Nucleus accumbens (tissue), 56 donors: ENCODE data around the gene PDZD7.
A peak's percentile ranks its signal among the peaks of the same experiment; 100 is the strongest.
"Not testable (repeated sequence)": the region's sequence is repeated elsewhere in the genome, so short reads cannot be mapped to it uniquely, and the experiment has no call there.

Experiments used
- DNase-seq, 56 donors: peaks; one replicate each; lab custom pipeline; 2025; lab: John Stamatoyannopoulos, UW

Gene PDZD7

GRCh38 chr10:101042667-101043362 is 11.9 kb upstream of the PDZD7 start:
- peak in 55 of 56 donors; percentile 20 to 92 (median 74) for DNase-seq

DNA sequence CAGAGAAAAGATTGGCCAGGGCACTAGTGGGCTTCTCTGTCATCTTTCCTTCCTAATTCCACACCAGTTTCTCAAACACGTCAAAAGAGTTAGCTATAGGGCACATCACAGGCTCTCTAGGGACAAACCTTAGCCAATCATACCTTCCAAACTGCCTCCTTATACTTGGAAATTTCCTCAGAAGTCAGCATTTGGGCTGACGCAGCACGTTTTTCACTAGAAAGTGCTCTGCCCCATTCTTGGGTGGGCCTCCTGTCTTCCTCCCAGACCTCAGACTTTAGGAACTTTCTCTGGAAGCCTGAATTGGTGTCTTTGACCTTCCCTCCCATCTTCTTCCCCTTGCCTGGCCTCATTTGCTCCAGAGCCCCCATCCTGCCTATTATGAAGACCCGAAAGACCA is 11.2 kb upstream of the PDZD7 start:
- DNase-seq = no peak

DNA sequence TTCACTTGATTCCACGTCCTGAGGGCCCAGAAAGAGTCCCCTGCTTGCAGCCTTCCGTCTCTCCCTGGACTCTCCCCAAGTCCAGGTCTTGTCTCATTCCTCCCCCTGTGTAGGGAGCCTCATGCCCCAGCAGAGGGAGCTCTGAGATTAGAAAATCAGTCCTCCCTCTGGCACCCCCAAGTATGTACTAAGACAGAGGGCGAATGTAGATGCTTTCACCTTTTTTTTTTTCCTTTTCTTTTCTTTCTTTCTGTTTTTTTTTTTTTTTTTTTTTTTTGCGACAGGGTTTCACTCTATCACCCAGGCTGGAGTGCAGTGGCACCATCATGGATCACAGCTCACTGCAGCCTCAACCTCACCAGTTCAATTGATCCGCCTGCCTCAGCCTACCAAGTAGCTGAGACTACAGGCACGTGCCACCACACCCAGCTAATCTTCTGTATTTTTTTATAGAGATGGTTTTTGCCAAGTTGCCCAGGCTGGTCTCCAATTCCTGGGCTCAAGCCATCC is 10.4 kb upstream of the PDZD7 start:
- peak in 52 of 56 donors; percentile 10 to 88 (median 62) for DNase-seq

DNA sequence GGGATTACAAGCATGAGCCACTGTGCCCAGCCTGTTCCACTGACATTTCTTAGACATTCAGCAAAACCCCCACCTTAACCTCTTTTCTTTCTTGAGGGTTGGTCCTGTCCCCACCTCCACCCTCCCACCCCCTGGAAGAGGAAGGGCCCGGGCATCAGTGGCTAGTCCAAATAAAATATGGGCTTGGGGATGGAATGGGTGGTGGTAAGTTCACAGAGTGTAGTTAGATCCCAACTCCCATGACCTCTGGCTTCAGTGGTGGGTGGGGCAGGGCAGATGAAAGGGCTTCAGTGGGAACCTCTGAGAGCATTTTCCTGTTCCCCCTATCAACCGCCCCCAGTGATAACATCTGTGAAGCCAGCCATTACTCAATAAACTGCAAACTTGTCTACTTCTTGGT is 9.9 kb upstream of the PDZD7 start:
- DNase-seq = peak in 1 of 56 donors; percentile 11

DNA sequence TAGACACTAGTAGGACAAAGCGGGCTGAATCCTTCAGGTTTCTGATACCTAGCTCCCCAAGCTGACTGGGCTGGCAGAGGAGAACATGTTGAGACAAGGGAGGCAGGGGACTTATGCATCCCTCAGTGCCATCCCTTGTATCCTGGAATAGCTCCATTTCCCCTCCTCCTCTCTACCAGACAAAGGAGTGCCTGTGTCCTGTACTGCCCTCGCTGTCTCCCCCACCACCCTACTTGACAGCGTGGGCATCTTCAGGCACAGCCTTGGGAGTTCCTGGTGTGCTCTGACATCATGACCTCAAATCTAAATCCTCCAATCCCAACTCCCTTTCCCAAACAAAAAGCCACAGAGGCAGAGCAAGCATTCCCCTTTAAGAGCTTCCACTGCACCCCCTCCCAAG is 9.1 kb upstream of the PDZD7 start:
- peak in 3 of 56 donors; percentile 5 to 25 (median 11) for DNase-seq

DNA sequence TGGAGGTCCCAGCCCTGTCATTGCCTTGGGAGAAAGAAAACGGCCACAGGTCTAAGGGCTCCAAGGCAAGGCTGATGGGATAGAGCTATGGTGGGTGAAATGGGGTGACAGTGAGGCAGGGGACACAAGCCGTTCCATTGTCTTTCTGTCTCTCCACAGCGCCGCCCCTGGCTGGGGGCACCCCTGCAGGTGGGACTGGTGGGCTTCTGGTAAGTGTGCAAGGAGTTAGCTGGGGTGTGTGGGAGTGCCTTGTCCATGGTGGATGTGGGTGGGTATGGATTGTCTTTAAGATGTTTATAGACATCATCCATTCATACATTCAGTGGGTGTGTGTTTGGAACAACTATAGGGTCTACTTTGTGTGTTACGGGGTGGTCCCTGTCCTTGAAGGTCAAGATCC is 7.6 kb upstream of the PDZD7 start:
- no peak for DNase-seq

- DNase-seq = no peak
Observed at GRCh38 chr10:101036726-101037125, 5.8 kb upstream of the PDZD7 start.

DNA sequence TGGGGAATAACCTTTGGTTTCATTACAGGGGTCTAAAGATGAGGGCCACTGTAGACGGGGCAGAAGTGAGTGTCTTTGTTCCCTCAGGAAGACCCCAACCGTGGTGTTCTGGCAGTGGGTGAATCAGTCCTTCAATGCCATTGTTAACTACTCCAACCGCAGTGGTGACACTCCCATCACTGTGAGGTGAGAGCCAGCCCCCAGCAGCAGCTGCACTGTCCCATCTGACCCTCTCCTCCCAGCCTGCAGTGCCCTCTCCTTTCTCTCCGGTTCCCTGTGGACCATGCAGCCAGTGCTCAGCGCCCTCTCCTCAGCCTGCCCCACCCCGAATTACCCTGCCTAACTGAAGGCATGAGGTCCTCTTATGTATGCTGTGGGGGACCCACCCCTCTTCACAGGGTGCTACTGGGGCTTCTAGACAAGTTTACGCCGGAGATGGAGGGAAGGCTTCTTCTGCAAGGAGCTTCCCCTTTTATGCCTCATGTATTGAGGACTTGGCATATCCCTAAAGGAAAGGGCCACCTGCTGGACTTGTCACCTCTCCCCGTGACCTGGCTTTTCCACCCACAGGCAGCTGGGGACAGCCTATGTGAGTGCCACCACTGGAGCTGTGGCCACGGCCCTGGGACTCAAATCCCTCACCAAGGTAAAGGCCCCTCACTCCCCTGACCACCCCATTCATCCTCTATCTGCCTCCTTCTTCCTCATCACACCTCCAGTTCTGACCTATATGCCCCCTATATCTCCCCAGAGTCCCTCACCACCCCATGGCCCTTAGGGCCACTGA is 5.2 kb upstream of the PDZD7 start:
- no peak for DNase-seq

GRCh38 chr10:101035314-101035713 is 4.4 kb upstream of the PDZD7 start:
- no peak for DNase-seq

DNA sequence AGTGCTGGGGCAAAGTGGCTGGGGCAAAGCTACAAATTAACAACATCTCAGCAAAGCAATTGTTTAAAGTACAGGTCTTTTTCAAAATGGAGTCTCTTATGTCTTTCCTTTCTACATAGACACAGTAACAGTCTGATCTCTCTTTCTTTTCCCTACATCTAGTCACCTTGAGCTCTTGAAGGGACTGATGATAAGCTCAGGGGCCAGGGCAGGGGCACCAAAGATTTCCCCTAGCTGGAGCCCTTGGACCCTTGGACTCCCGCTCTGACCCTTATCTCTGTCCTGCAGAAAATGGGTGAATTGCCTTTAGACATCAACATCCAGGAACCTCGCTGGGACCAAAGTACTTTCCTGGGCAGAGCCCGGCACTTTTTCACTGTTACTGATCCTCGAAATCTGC is 3.5 kb upstream of the PDZD7 start:
- DNase-seq = not testable (repeated sequence)

- DNase-seq = no peak
Observed at GRCh38 chr10:101033276-101033675, 2.3 kb upstream of the PDZD7 start.

GRCh38 chr10:101032637-101033224 is 1.8 kb upstream of the PDZD7 start:
- DNase-seq = peak in 39 of 56 donors; percentile 50 to 85 (median 73)

DNA sequence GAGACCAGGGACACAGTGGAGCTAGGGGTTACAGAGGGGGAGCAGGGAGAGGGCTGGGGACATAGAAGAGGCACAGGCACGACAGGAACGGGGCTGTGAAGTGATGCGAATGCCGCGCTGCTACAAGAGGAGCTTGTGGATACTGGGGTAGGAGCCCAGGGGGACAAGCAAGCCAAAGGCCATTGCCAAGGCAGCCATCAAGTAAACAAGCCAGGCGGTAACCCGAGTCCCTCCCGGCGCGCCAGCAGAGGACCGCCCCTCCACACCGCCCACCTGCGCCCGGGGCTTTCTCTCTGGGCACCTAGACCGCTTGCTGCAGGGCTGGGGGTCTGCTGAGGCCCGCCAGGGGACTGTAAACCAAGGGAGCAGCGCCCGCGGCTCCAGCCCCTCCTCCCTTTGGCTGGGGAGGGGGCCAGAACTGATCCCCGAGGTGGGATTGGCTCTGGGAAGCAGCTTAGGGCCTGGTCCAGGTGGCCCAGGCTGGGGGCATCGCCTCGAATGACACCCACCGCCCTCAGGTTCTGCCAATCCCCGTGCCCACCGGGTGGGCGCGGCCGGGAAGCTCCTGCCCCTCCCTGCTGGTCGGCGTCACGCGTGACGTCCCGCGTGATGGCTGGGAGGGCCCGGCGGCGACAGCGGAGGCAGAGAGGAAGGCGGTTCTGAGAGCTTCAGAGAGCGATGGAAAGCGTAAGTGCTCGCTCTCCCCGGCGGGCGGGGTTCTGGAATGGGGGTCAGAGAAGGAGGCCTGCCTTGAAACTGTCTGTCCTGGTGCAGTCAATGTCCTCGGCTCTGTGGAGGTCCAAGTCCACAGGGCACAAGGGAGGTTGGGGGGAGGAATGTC is 1.1 kb upstream of the PDZD7 start:
- DNase-seq = peak; percentile 24 to 93 (median 79)

DNA sequence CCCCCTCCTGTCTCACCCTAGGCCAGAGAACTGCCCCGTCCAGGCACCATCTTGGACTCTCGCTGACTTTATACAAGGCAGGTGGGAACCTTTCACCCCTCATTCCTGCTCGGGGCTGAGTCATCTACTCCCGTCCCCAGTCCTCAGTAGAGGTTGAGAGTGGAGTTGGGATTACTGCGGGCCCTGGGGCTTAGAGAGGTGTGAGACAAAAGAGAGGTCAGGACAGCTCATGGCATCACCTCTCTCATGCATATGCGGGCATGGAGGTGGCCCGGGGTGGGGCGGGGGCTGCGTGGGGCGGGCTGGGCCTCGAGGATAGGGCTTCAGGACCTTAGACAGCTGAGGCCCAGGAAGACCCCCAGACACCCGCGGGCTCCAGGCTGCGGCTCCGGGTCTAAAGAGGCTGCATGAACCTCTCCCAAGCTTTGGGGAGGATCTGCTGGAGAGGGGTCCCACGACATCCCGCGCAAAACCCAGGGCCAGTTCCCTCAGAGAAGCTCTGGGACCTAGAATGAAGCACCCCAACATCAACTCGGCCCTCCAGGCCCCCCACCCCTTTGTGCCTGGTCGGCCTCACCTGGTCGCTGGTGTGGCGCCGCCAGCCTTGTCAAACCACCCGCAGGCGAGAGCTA is 317 bp downstream of the PDZD7 start:
- no peak for DNase-seq

GRCh38 chr10:101029520-101030295 is 1.2 kb downstream of the PDZD7 start:
- peak in 5 of 56 donors; percentile 16 to 52 (median 22) for DNase-seq

DNA sequence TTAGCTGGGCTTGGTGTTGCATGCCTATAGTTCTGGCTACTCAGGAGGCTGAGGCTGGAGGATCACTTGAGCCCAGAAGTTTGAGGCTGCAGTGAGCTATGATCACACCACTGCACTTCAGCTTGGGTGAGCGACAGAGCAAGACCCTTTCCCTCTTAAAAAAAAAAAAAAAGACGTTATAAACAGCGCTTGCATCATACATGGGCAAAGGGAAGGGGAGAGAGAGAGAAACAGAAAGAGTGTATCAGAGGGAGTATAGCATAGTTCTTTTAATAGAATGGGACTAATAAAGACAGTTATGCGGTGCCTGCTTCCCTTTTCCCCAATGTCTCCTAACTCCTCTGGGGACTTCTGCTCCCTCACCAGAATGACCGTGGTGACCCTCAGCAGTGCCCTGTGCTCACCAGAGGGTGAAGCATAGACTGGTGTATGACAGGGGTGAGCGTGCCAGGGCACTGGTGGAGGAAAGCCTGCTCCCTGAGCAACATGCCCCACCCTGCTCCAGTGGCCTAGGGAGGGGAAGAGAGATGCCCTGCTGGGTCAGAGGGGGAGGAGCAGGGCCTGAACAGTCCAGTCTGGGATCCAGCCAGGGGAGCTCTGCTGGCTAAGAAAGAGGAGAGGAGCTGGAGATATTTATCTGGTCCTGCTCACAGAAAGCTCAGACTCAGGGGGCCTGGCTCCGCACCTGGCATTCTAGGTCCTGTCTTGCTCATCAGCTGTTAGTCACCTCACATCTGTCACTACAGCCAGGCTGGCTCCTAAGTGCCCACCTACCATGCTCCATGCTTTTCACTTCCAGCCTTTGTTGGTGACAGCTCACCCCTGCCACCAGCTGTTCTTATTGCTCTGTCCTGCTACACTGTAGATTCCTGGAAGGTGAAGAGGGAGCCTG is 2.2 kb downstream of the PDZD7 start:
- no peak for DNase-seq

GRCh38 chr10:101027106-101027720 is 3.7 kb downstream of the PDZD7 start:
- DNase-seq = no peak
